SK-N-SH (cell line): ENCODE data around the gene TCF7L2. TPM values are rescaled to one million over a fixed set of nuclear protein-coding genes. Genes with fewer than 3 reads are reported as not detected.
A peak's percentile ranks its signal among the peaks of the same experiment; 100 is the strongest.

Experiments
- CTCF ChIA-PET: fragments of 300-600, 350-600 bp; formaldehyde crosslinking; extraction: SDS; loops from one replicate; lab custom pipeline; 2021; lab: Yijun Ruan, JAX
- POLR2A ChIA-PET: fragments of 350-600 bp; sonication (Branson Sonifier 250); formaldehyde crosslinking; extraction: SDS; loops from one replicate; lab custom pipeline; 2020; ENCODE audit warnings: antibody characterized with exemption, inconsistent platforms; lab: Yijun Ruan, JAX
- DNase-seq: peaks from one replicate; pipeline ENCODE4 v3.0.0; 2012
- H2AFZ ChIP-seq: fragments of 200-600 bp; sonication (generic); 2 replicates; pipeline ENCODE4 v1.8.1; 2016; ENCODE audit warnings: antibody characterized with exemption, mild to moderate bottlenecking, low read depth
- H3F3A ChIP-seq: fragments of 200-600 bp; sonication (generic); replicated peaks from 2 replicates; pipeline ENCODE3; 2016; ENCODE audit warnings: antibody characterized with exemption, mild to moderate bottlenecking; ENCODE audit not compliant: insufficient read depth
- H3K27ac ChIP-seq, 2 experiments: fragments of 200-500 bp in 1 of 2; fragments of 200-600 bp in 1 of 2; sonication (Bioruptor generic) in 1 of 2; sonication (generic), shearing (Covaris generic) in 1 of 2; 2 replicates each; pipeline versions ENCODE4 v1.5.1 to v1.6.1; 2014 to 2016; ENCODE audit warnings: low read depth in 2 of 2, inconsistent platforms in 1 of 2, low read length in 1 of 2, mild to moderate bottlenecking in 1 of 2, mixed read lengths in 1 of 2
- H3K27me3 ChIP-seq: fragments of 200-600 bp; sonication (generic), shearing (Covaris generic); 2 replicates; pipeline ENCODE4 v1.6.1; 2016; ENCODE audit warnings: mixed run types; ENCODE audit not compliant: insufficient read depth
- H3K36me3 ChIP-seq, 2 experiments: fragments of 200-500 bp in 1 of 2; fragments of 200-600 bp in 1 of 2; sonication (Bioruptor generic) in 1 of 2; sonication (generic) in 1 of 2; replicated peaks in 1 of 2; 2 replicates each; pipeline versions ENCODE3 to v1.5.1; 2014 to 2016; ENCODE audit warnings: low read length in 1 of 2, mild to moderate bottlenecking in 1 of 2; ENCODE audit not compliant: insufficient read depth in 2 of 2, control insufficient read depth in 1 of 2
- H3K4me1 ChIP-seq, 2 experiments: fragments of 200-500 bp in 1 of 2; fragments of 200-600 bp in 1 of 2; sonication (Bioruptor generic) in 1 of 2; sonication (generic), shearing (Covaris generic) in 1 of 2; 2 replicates each; pipeline versions ENCODE4 v1.5.1 to v1.6.1; 2014 to 2016; ENCODE audit warnings: low read depth in 1 of 2, low read length in 1 of 2, mixed run types in 1 of 2; ENCODE audit not compliant: insufficient read depth in 2 of 2, control insufficient read depth in 1 of 2
- H3K4me2 ChIP-seq: fragments of 200-600 bp; sonication (generic), shearing (Covaris generic); 2 replicates; pipeline ENCODE4 v1.6.1; 2017; ENCODE audit warnings: mixed run types
- H3K4me3 ChIP-seq, 2 experiments: fragments of 200-500 bp in 1 of 2; fragments of 200-600 bp in 1 of 2; sonication (Bioruptor generic) in 1 of 2; sonication (generic), shearing (Covaris generic) in 1 of 2; 2 replicates each; pipeline versions ENCODE4 v1.5.1 to v1.8.1; 2014 to 2016; ENCODE audit warnings: low read depth in 2 of 2, inconsistent platforms in 1 of 2, low read length in 1 of 2, mild to moderate bottlenecking in 1 of 2, mixed read lengths in 1 of 2, moderate library complexity in 1 of 2
- H3K79me2 ChIP-seq: fragments of 200-600 bp; sonication (generic); 2 replicates; pipeline ENCODE4 v1.8.1; 2017; ENCODE audit warnings: mild to moderate bottlenecking; ENCODE audit not compliant: insufficient read depth
- H3K9ac ChIP-seq: fragments of 200-600 bp; sonication (generic); 2 replicates; pipeline ENCODE4 v1.6.1; 2017; ENCODE audit warnings: mixed run types
- H3K9me2 ChIP-seq: fragments of 200-600 bp; sonication (generic); 2 replicates; pipeline ENCODE4 v1.6.1; 2017; ENCODE audit warnings: mixed run types
- H3K9me3 ChIP-seq: fragments of 200-600 bp; sonication (generic); 2 replicates; pipeline ENCODE4 v1.6.1; 2017; ENCODE audit warnings: mixed run types, mild to moderate bottlenecking, moderate library complexity
- H4K20me1 ChIP-seq: fragments of 200-600 bp; sonication (generic); 2 replicates; pipeline ENCODE4 v1.6.1; 2017; ENCODE audit warnings: mild to moderate bottlenecking, mixed run types; ENCODE audit not compliant: insufficient read depth
- CTCF ChIP-seq: fragments of 200-600 bp; sonication (generic); IDR thresholded peaks from 2 replicates; pipeline ENCODE4 v1.6.1; 2017; ENCODE audit warnings: antibody characterized with exemption, mild to moderate bottlenecking, moderate library complexity
- ELF1 ChIP-seq: IDR thresholded peaks from 2 replicates; pipeline ENCODE4 v1.4.0; 2012
- FOSL2 ChIP-seq: IDR thresholded peaks from 2 replicates; pipeline ENCODE4 v1.4.0; 2012; ENCODE audit warnings: low read depth, mild to moderate bottlenecking, moderate library complexity, borderline replicate concordance
- FOXM1 ChIP-seq: IDR thresholded peaks from 2 replicates; pipeline ENCODE4 v1.4.0; 2012; ENCODE audit warnings: low read depth, mild to moderate bottlenecking
- JUND ChIP-seq: IDR thresholded peaks from 2 replicates; pipeline ENCODE4 v1.4.0; 2012
- MAX ChIP-seq: IDR thresholded peaks from 2 replicates; pipeline ENCODE4 v1.4.0; 2012; ENCODE audit warnings: low read depth
- MXI1 ChIP-seq: IDR thresholded peaks from 2 replicates; pipeline ENCODE4 v1.6.1; 2012; ENCODE audit warnings: mild to moderate bottlenecking, low read depth, low read length, improper control_type of control experiment
- NFIC ChIP-seq: IDR thresholded peaks from 2 replicates; pipeline ENCODE4 v1.4.0; 2012; ENCODE audit warnings: borderline replicate concordance
- NRF1 ChIP-seq: IDR thresholded peaks from 2 replicates; pipeline ENCODE4 v1.6.1; 2012; ENCODE audit warnings: low read depth, mild to moderate bottlenecking, low read length
- RAD21 ChIP-seq: IDR thresholded peaks from 2 replicates; pipeline ENCODE4 v1.6.1; 2012; ENCODE audit warnings: mild to moderate bottlenecking, low read length
- RCOR1 ChIP-seq: fragments of 150-350 bp; IDR thresholded peaks from 2 replicates; pipeline ENCODE4 v1.6.1; 2017; ENCODE audit warnings: antibody characterized with exemption, low read length
- TAF1 ChIP-seq: IDR thresholded peaks from 2 replicates; pipeline ENCODE4 v1.6.1; 2012; ENCODE audit warnings: low read depth, mild to moderate bottlenecking, low read length, moderate library complexity, borderline replicate concordance
- TCF12 ChIP-seq: IDR thresholded peaks from 2 replicates; pipeline ENCODE4 v1.4.0; 2012
- YY1 ChIP-seq: IDR thresholded peaks from 2 replicates; pipeline ENCODE4 v1.4.0; 2012; ENCODE audit warnings: low read depth, mild to moderate bottlenecking
- WGBS: methylation state at CpG from one replicate; pipeline ENCODE4 v1.1.6; 2017; ENCODE audit warnings: low lambda C conversion rate; 5-methylcytosine and 5-hydroxymethylcytosine counted together
- polyA plus RNA-seq, 3 experiments: library from polyadenylated mRNA; depleted of rRNA; stranded (reverse); fragments of >200 nt; gene quantifications; 2 replicates each; pipeline ENCODE4 v1.2.3, GENCODE V29; 2012
- TF ChIP-seq, protein P1 (sequence below): IDR thresholded peaks from 2 replicates; pipeline ENCODE4; 2012

TCF7L2 gene
- polyA plus RNA-seq, 1 of the 3 experiments (the other 2 are of a cell fraction), result 10.2 TPM

- TF ChIP-seq CTCF, result no peak
- TF ChIP-seq, protein P1, sequence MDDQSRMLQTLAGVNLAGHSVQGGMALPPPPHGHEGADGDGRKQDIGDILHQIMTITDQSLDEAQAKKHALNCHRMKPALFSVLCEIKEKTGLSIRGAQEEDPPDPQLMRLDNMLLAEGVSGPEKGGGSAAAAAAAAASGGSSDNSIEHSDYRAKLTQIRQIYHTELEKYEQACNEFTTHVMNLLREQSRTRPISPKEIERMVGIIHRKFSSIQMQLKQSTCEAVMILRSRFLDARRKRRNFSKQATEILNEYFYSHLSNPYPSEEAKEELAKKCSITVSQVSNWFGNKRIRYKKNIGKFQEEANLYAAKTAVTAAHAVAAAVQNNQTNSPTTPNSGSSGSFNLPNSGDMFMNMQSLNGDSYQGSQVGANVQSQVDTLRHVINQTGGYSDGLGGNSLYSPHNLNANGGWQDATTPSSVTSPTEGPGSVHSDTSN, result peak; percentile 41; the same call in 1 of the 2 replicates
- peak; percentile 61 for TF ChIP-seq TCF12
- no peak for TF ChIP-seq YY1
- 0 out of 2 replicates have a peak, but pooled peaks have one; percentile 15 for TF ChIP-seq MAX
- no peak for TF ChIP-seq MXI1
- TF ChIP-seq FOSL2, result no peak
- no peak for TF ChIP-seq NFIC
Measured at GRCh38 chr10:112960151-112960681, 10.2 kb downstream of the TCF7L2 start (continued).

- CTCF ChIA-PET, result interaction anchor here (1.6 kb wide), 1 partner anchor 12 kb away, joined by 5 read pairs; no protein-coding TSS in a partner anchor
- no peak overlapping the region for H3K9ac ChIP-seq
- 90% methylated on average over 8 of the region's 8 CpGs for WGBS
- POLR2A ChIA-PET, result interaction anchor here (0.5 to 0.6 kb wide), 2 partner anchors 71 to 205 kb away, joined by 3 read pairs; no protein-coding TSS in a partner anchor
- DNase-seq, result no peak
- H3K27me3 ChIP-seq, result no peaks in the 10 kb centered on the region
- H2AFZ ChIP-seq, result no peak overlapping the region
- H3K4me3 ChIP-seq, result no peak overlapping the region
- H3K9me2 ChIP-seq, result no peaks in the 10 kb centered on the region
- no peak for TF ChIP-seq NRF1
- TF ChIP-seq FOSL2, result no peak
- TF ChIP-seq JUND, result no peak
- no peak for TF ChIP-seq ELF1
- no peak for TF ChIP-seq RAD21
- no peak for TF ChIP-seq RCOR1
- no peak for TF ChIP-seq TAF1
- TF ChIP-seq FOXM1, result no peak
- TF ChIP-seq, all 33 proteins: peak for 0
- Histone ChIP-seq H3K4me2 (no peak overlapping the region), H3F3A (peaks cover 47% of the 10 kb centered on the region), H3K27ac (peak overlapping the region in 1 of 2 experiments; percentile 10; a peak in 1 of 4 replicates), H4K20me1 (no peaks in the 10 kb centered on the region; the same call in 1 of the 2 replicates), H3K36me3 (no peaks in the 10 kb centered on the region), H3K9me3 (no peaks in the 10 kb centered on the region), H3K4me1 (peaks cover 26 to 61% of the 10 kb centered on the region in 2 experiments), H3K79me2 (peaks cover 79% of the 10 kb centered on the region)
Measured at GRCh38 chr10:112961609-112962008, 11.6 kb downstream of the TCF7L2 start.
